Keratinocyte (primary cell): ENCODE results near the gene GRAMD2B.
A peak's percentile ranks its signal among the peaks of the same experiment; 100 is the strongest.

ENCODE experiments used
- CTCF ChIP-seq, 3 experiments: IDR thresholded peaks in 1 of 3; conservative IDR thresholded peaks in 1 of 3; optimal IDR thresholded peaks in 1 of 3; 2 replicates in 2 of 3; 3 replicates in 1 of 3; pipeline versions ENCODE3 to v1.5.1; 2011; ENCODE audit warnings: low read length in 3 of 3, mild to moderate bottlenecking in 3 of 3, moderate library complexity in 2 of 3, control low read depth in 1 of 3, inconsistent platforms in 1 of 3; ENCODE audit not compliant: insufficient read depth in 2 of 3; ENCODE audit errors: extremely low read depth in 1 of 3
- EZH2 ChIP-seq: IDR thresholded peaks from one replicate; pipeline ENCODE4 v1.6.1; 2012; ENCODE audit warnings: inconsistent platforms, mild to moderate bottlenecking, low read length, moderate library complexity

GRCh38 chr5:126499853-126500342 is 76.7 kb downstream of the GRAMD2B start:
- TF ChIP-seq CTCF (optimal IDR thresholded peaks at IDR 0.05 in 1 of 3, IDR thresholded peaks at IDR 0.05 in 1 of 3, conservative IDR thresholded peaks at IDR 0.05 in 1 of 3; ENCODE audit: extremely low read depth in 1 of 3, insufficient read depth in 2 of 3, low read length in 3 of 3) (peak; percentile 47 to 69 (median 59)), EZH2 (no peak)
